GM19397 (cell line): ENCODE measurements around the gene TNPO1.
"Not testable (repeated sequence)": the region's sequence is repeated elsewhere in the genome, so short reads cannot be mapped to it uniquely, and the experiment has no call there.

Source experiments
- ATAC-seq: cut with Tn5 transposase; IDR thresholded peaks from one replicate; pipeline ENCODE4 v1.9.1; 2021; ENCODE audit warnings: mild to moderate bottlenecking, moderate library complexity; ENCODE audit not compliant: unreplicated experiment

TNPO1 gene

GRCh38 chr5:72922422-72922821, 106.0 kb downstream of the TNPO1 start:
- ATAC-seq: no peak

- ATAC-seq: no peak
Observed at GRCh38 chr5:72925336-72926010, 109.0 kb downstream of the TNPO1 start.

- ATAC-seq: not testable (repeated sequence)
Observed at GRCh38 chr5:72932686-72933085, 116.2 kb downstream of the TNPO1 start.

GRCh38 chr5:72934953-72935725, 118.7 kb downstream of the TNPO1 start:
- ATAC-seq: not testable (repeated sequence)

- ATAC-seq: no peak
Observed at GRCh38 chr5:72936893-72937292, 120.4 kb downstream of the TNPO1 start.

GRCh38 chr5:72937517-72938061, 121.1 kb downstream of the TNPO1 start:
- no peak for ATAC-seq

- ATAC-seq: no peak
Observed at GRCh38 chr5:72938206-72938605, 121.7 kb downstream of the TNPO1 start.

GRCh38 chr5:72940082-72940481, 123.6 kb downstream of the TNPO1 start:
- ATAC-seq: no peak

- no peak for ATAC-seq
Observed at GRCh38 chr5:72943307-72943706, 126.8 kb downstream of the TNPO1 start.

- ATAC-seq: no peak
Observed at GRCh38 chr5:72947498-72947897, 131.0 kb downstream of the TNPO1 start.

- no peak for ATAC-seq
Observed at GRCh38 chr5:72949481-72949880, 133.0 kb downstream of the TNPO1 start.

GRCh38 chr5:72951671-72952468, 135.4 kb downstream of the TNPO1 start:
- no peak for ATAC-seq

- ATAC-seq: no peak
Observed at GRCh38 chr5:72954389-72954788, 137.9 kb downstream of the TNPO1 start.

GRCh38 chr5:72955143-72955767, 138.8 kb downstream of the TNPO1 start:
- ATAC-seq: peak; percentile 34

GRCh38 chr5:72955768-72956323, 139.4 kb downstream of the TNPO1 start, which contains the start of gene FCHO2:
Gene FCHO2, plus strand, starts transcription at chr5:72956041. Its CDS starts 56 bp downstream, at chr5:72956097.
- peak; percentile 96 for ATAC-seq

- peak; percentile 51 for ATAC-seq
Observed at GRCh38 chr5:72956324-72957140, 140.1 kb downstream of the TNPO1 start.

- ATAC-seq: no peak
Observed at GRCh38 chr5:72957337-72957736, 140.9 kb downstream of the TNPO1 start.

GRCh38 chr5:72959257-72959656, 142.8 kb downstream of the TNPO1 start:
- ATAC-seq: no peak
